ENCODE results near the gene CDKAL1. TPM values are rescaled to one million over a fixed set of nuclear protein-coding genes. Genes with fewer than 3 reads are reported as not detected.

CDKAL1 gene
- total RNA-seq, 1 donor from 2014 or later: 11.9 TPM

DNA sequence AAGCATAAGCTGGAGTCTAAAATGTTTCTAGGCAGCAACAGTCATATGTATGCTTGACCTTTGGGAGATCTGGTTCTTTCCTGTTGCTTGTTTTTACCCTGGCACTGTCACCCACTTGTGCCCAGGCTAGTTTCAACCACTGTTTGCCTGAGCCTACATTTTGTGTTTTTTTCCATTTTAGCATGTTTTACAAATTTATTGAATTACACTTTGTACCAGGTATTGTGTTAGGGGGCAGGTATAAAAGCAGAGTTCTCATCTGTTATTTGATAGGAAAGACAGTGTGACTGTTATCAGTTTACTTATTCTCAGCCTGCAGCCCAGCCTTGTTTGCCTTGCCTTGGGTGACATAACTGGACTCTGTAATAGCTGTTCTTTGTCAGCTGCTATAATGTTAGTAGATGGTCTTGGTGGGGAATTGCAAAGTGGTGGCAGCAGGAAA is 147.0 kb downstream of the CDKAL1 start:
- Histone ChIP-seq H3K9me3 (no peaks in the 10 kb centered on the region), H3K27ac (no peak overlapping the region), H3K36me3 (no peaks in the 10 kb centered on the region), H3K27me3 (no peaks in the 10 kb centered on the region), H3K4me1 (no peaks in the 10 kb centered on the region), H3K4me3 (no peak overlapping the region)
- no peak for TF ChIP-seq CTCF (IDR thresholded peaks at IDR 0.05)
- DNase-seq (ENCODE audit: low spot score in 2 of 2): no peak
- intact Hi-C loops (cut with DNase I): no loop called here

DNA sequence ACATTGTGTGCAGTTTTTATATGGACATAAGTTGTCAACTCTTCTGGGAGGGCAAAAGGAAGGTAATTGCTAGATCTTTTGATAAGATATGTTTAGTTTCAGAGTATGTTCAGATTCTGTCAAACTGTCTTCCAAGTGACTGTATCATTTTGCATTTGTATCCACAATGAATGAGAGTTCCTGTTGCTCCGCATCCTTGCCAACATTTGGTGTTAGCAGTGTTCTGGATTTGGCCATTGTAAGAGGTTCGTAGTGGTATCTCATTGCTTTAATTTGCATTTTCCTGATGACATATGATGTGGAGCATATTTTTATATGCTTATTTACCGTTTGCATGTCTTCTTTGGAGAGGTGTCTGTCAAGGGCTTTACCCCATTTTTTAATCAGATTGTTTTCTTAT is 150.2 kb downstream of the CDKAL1 start:
- no peak overlapping the region for H3K4me3 ChIP-seq
- no peak for TF ChIP-seq CTCF (IDR thresholded peaks at IDR 0.05)
- no peak overlapping the region for H3K27ac ChIP-seq
- H3K9me3 ChIP-seq: no peaks in the 10 kb centered on the region
- DNase-seq (ENCODE audit: low spot score in 2 of 2): no peak
- H3K27me3 ChIP-seq: no peaks in the 10 kb centered on the region
- intact Hi-C loops (cut with DNase I): no loop called here
- no peaks in the 10 kb centered on the region for H3K4me1 ChIP-seq
- no peaks in the 10 kb centered on the region for H3K36me3 ChIP-seq

- Histone ChIP-seq H3K4me3 (no peak overlapping the region), H3K27me3 (no peaks in the 10 kb centered on the region), H3K4me1 (no peaks in the 10 kb centered on the region), H3K27ac (no peak overlapping the region), H3K9me3 (no peaks in the 10 kb centered on the region), H3K36me3 (no peaks in the 10 kb centered on the region)
- DNase-seq (ENCODE audit: low spot score in 2 of 2): no peak
- intact Hi-C loops (cut with DNase I): no loop called here
- no peak for TF ChIP-seq CTCF (IDR thresholded peaks at IDR 0.05)
These were observed 151.9 kb downstream of the CDKAL1 start for GRCh38 chr6:20686142-20686541.

GRCh38 chr6:20687494-20687893 is 153.2 kb downstream of the CDKAL1 start:
- intact Hi-C loops (cut with DNase I): no loop called here
- no peak for TF ChIP-seq CTCF (IDR thresholded peaks at IDR 0.05)
- H3K9me3 ChIP-seq: no peaks in the 10 kb centered on the region
- no peak overlapping the region for H3K4me3 ChIP-seq
- no peaks in the 10 kb centered on the region for H3K36me3 ChIP-seq
- no peak for DNase-seq (ENCODE audit: low spot score in 2 of 2)
- no peaks in the 10 kb centered on the region for H3K4me1 ChIP-seq
- no peak overlapping the region for H3K27ac ChIP-seq
- H3K27me3 ChIP-seq: no peaks in the 10 kb centered on the region

DNA sequence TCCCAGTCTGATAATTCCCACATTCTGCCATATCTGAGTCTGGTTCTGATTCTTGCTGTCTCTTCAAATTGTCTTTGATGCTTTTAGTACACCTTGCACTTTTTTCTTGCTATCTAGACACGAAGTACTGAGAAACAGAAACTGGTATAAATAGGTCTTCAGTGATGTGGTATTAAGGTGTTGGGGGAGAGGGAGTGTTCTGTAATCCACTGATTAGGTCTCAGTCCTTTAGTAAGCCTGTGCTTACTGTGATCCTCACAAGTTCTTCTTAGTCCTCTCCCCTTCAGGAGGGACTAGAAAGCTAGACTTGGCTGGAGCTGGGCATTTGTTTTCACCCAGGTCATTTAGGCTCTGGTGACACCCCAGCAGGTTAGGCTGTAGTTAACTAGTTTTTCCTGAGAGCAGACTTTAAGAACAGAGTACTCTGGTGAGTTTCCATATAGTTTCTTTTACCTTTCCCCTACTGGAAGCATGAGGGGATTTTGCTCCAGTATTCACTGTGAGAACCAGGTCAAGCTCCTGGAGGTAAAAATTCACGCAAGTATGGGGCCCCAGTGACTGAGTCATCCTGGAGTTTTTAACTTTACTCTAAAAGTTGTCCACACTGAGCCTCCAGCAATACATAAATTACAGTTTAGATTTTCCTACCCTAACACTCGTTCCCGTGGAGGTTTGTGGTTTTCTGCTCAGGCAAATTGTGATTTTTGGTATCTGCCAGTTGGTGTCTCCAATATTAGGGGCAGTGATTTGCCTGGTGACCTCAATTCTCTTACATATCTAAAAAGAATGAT is 154.6 kb downstream of the CDKAL1 start:
- no peak overlapping the region for H3K27ac ChIP-seq
- no peak overlapping the region for H3K4me3 ChIP-seq
- no peak for DNase-seq (ENCODE audit: low spot score in 2 of 2)
- TF ChIP-seq CTCF (IDR thresholded peaks at IDR 0.05): no peak
- no peaks in the 10 kb centered on the region for H3K9me3 ChIP-seq
- H3K4me1 ChIP-seq: no peaks in the 10 kb centered on the region
- H3K27me3 ChIP-seq: no peaks in the 10 kb centered on the region
- intact Hi-C loops (cut with DNase I): no loop called here
- no peaks in the 10 kb centered on the region for H3K36me3 ChIP-seq

Data from ascending aorta (tissue), 2 donors.